ENCODE data around the gene DAPP1. TPM values are rescaled to one million over a fixed set of nuclear protein-coding genes. Genes with fewer than 3 reads are reported as not detected.
A peak's percentile ranks its signal among the peaks of the same experiment; 100 is the strongest.

DAPP1 gene
- total RNA-seq, 1 donor from 2014 or later, result not detected

DNA sequence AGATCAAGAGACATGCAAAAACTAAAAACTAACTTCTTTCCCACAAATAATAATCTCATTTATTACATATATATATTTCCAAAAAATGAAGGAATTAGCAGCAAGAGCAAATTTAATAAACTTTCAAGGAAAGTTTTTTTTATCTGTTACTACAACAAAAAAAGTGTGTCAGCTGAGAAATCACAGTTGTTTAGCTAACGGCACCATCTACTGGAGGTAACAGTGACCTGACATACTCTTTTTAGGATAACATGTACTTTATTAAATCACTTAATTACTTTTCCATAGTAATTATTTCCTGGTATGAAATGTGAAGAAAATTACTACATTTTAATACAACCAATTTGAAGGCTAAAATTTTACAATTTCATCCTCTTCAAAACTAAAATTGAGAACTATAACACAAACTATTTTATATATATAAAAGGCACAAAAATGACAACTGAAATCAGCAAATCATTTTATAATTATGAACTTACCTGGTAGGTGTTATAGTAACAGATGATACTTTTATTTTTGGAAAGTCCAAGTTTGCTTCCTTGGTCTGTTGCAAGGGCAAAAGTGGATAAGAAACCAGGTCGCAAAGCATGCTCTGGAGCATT is 68.5 kb downstream of the DAPP1 start:
- Histone ChIP-seq H3K4me2 (no peak overlapping the region), H3K9ac (no peak overlapping the region), H3K36me3 (peaks cover 3% of the 10 kb centered on the region), H3K79me2 (ENCODE audit: low read depth) (no peaks in the 10 kb centered on the region), H4K20me1 (ENCODE audit: low read depth) (no peaks in the 10 kb centered on the region), H3K4me1 (no peaks in the 10 kb centered on the region), H3K9me3 (ENCODE audit: low read depth) (no peaks in the 10 kb centered on the region), H3F3A (ENCODE audit: low read depth) (no peaks in the 10 kb centered on the region), H3K27me3 (no peaks in the 10 kb centered on the region), H3K27ac (no peak overlapping the region), H2AFZ (replicated peaks) (no peak overlapping the region), H3K4me3 (no peak overlapping the region)
- Mint-ChIP-seq H3K4me1 (peaks cover 3% of the 10 kb centered on the region), H3K27me3 (ENCODE audit: insufficient read depth, low read depth) (no peaks in the 10 kb centered on the region), H3K27ac (no peak overlapping the region), H3K4me3 (no peak overlapping the region), H3K36me3 (peaks cover 3% of the 10 kb centered on the region), H3K9me3 (no peaks in the 10 kb centered on the region)
- TF ChIP-seq EZH2phosphoT487 (IDR thresholded peaks at IDR 0.05), result no peak
- TF ChIP-seq, protein P1, sequence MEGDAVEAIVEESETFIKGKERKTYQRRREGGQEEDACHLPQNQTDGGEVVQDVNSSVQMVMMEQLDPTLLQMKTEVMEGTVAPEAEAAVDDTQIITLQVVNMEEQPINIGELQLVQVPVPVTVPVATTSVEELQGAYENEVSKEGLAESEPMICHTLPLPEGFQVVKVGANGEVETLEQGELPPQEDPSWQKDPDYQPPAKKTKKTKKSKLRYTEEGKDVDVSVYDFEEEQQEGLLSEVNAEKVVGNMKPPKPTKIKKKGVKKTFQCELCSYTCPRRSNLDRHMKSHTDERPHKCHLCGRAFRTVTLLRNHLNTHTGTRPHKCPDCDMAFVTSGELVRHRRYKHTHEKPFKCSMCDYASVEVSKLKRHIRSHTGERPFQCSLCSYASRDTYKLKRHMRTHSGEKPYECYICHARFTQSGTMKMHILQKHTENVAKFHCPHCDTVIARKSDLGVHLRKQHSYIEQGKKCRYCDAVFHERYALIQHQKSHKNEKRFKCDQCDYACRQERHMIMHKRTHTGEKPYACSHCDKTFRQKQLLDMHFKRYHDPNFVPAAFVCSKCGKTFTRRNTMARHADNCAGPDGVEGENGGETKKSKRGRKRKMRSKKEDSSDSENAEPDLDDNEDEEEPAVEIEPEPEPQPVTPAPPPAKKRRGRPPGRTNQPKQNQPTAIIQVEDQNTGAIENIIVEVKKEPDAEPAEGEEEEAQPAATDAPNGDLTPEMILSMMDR (IDR thresholded peaks at IDR 0.05), result peak; percentile 68
- peak; percentile 55 for DNase-seq (ENCODE audit: low spot score)

DNA sequence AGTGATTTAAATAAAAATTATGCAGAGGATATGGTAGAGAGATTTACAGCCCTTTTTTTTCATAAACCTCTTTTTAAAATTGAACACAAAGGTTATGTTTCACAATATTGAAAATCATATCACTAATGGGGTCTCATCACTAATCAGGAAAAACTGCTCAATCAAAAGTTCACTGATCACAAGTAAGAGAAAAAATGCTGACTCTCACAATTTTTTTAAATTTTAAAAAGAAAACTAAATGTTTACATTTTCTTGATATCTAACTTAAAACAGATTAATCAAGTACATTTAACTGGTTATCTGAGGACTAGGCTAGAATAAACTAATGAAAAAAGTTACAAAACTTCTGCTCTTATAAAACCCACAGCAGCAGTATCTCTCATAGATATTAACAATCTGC is 69.1 kb downstream of the DAPP1 start:
- peaks cover 3% of the 10 kb centered on the region for H3K4me1 Mint-ChIP-seq
- DNase-seq (ENCODE audit: low spot score), result no peak
- Histone ChIP-seq H3K36me3 (peaks cover 3% of the 10 kb centered on the region), H3K4me2 (no peak overlapping the region), H4K20me1 (ENCODE audit: low read depth) (no peaks in the 10 kb centered on the region), H3K79me2 (ENCODE audit: low read depth) (no peaks in the 10 kb centered on the region), H2AFZ (replicated peaks) (no peak overlapping the region), H3K27ac (no peak overlapping the region), H3K4me1 (no peaks in the 10 kb centered on the region), H3K9me3 (ENCODE audit: low read depth) (no peaks in the 10 kb centered on the region), H3K4me3 (no peak overlapping the region), H3F3A (ENCODE audit: low read depth) (no peaks in the 10 kb centered on the region), H3K27me3 (no peaks in the 10 kb centered on the region), H3K9ac (no peak overlapping the region)
- H3K36me3 Mint-ChIP-seq, result peaks cover 1% of the 10 kb centered on the region
- TF ChIP-seq EZH2 (IDR thresholded peaks at IDR 0.05) (no peak), EZH2phosphoT487 (IDR thresholded peaks at IDR 0.05) (no peak)
- TF ChIP-seq, protein P1 (IDR thresholded peaks at IDR 0.05), result no peak
- no peaks in the 10 kb centered on the region for H3K27me3 Mint-ChIP-seq (ENCODE audit: insufficient read depth, low read depth)
- no peaks in the 10 kb centered on the region for H3K9me3 Mint-ChIP-seq
- H3K4me3 Mint-ChIP-seq, result no peak overlapping the region
- no peak overlapping the region for H3K27ac Mint-ChIP-seq

DNA sequence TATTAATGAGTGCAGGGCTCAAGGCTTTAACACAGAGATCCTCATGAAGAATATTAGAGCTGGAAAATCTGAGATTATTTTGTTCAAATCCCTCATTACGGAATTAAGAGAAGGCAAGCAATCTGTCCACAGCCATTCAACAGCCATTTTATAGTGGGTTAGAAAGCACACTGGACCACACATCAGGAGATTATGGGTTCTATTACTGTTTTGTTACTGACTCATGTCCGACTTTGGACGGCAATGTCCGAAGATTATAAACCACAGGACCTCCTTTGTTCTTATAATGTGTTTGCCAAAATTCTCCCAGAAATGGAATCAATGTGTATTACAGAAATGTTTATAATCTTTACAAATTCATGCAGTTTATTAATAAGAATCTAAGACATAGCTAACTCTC is 69.5 kb downstream of the DAPP1 start:
- Histone ChIP-seq H2AFZ (replicated peaks) (no peak overlapping the region), H3K79me2 (ENCODE audit: low read depth) (no peaks in the 10 kb centered on the region), H3K4me1 (no peaks in the 10 kb centered on the region), H3K4me3 (no peak overlapping the region), H4K20me1 (ENCODE audit: low read depth) (no peaks in the 10 kb centered on the region), H3K9ac (no peak overlapping the region), H3K27ac (no peak overlapping the region), H3K9me3 (ENCODE audit: low read depth) (no peaks in the 10 kb centered on the region), H3K36me3 (peaks cover 3% of the 10 kb centered on the region), H3K4me2 (no peak overlapping the region), H3F3A (ENCODE audit: low read depth) (no peaks in the 10 kb centered on the region), H3K27me3 (no peaks in the 10 kb centered on the region)
- H3K4me1 Mint-ChIP-seq, result peaks cover 3% of the 10 kb centered on the region
- H3K27me3 Mint-ChIP-seq (ENCODE audit: insufficient read depth, low read depth), result no peaks in the 10 kb centered on the region
- H3K4me3 Mint-ChIP-seq, result no peak overlapping the region
- H3K36me3 Mint-ChIP-seq, result peaks cover 1% of the 10 kb centered on the region
- no peak overlapping the region for H3K27ac Mint-ChIP-seq
- H3K9me3 Mint-ChIP-seq, result no peaks in the 10 kb centered on the region
- TF ChIP-seq, protein P1 (IDR thresholded peaks at IDR 0.05), result no peak
- TF ChIP-seq EZH2 (IDR thresholded peaks at IDR 0.05) (no peak), EZH2phosphoT487 (IDR thresholded peaks at IDR 0.05) (no peak)
- DNase-seq (ENCODE audit: low spot score), result no peak

Measured in neural progenitor cell (in vitro differentiated cells).